T-helper 1 cell (primary cell): Measurements from ENCODE around the gene NEURL1.

Source experiments
- DNase-seq, 5 donors: peaks; one replicate each; pipeline ENCODE4 v3.0.0-alpha.2; 2012 to 2020

The NEURL1 gene

GRCh38 chr10:103610921-103611511 lies 117.5 kb downstream of the NEURL1 start:
- DNase-seq: no peak

- DNase-seq: no peak
Measured at GRCh38 chr10:103612462-103613365, 119.2 kb downstream of the NEURL1 start.

- no peak for DNase-seq
Measured at GRCh38 chr10:103613616-103614015, 120.1 kb downstream of the NEURL1 start.

- no peak for DNase-seq
Measured at GRCh38 chr10:103614306-103615158, 121.0 kb downstream of the NEURL1 start.

GRCh38 chr10:103616705-103617601 lies 123.4 kb downstream of the NEURL1 start:
- DNase-seq: no peak

GRCh38 chr10:103617602-103618385 lies 124.3 kb downstream of the NEURL1 start:
- no peak for DNase-seq

- DNase-seq: no peak
Measured at GRCh38 chr10:103618575-103619423, 125.3 kb downstream of the NEURL1 start.

- DNase-seq: no peak
Measured at GRCh38 chr10:103619424-103620351, 126.2 kb downstream of the NEURL1 start.

GRCh38 chr10:103620352-103620740 lies 126.8 kb downstream of the NEURL1 start:
- DNase-seq: no peak

- no peak for DNase-seq
Measured at GRCh38 chr10:103620891-103621782, 127.6 kb downstream of the NEURL1 start.

GRCh38 chr10:103621783-103622125 lies 128.2 kb downstream of the NEURL1 start:
- no peak for DNase-seq

- no peak for DNase-seq
Measured at GRCh38 chr10:103622286-103622685, 128.8 kb downstream of the NEURL1 start.

- DNase-seq: no peak
Measured at GRCh38 chr10:103622935-103623574, 129.6 kb downstream of the NEURL1 start.

- no peak for DNase-seq
Measured at GRCh38 chr10:103626178-103626577, 132.7 kb downstream of the NEURL1 start.

- no peak for DNase-seq
Measured at GRCh38 chr10:103627111-103627892, 133.8 kb downstream of the NEURL1 start.

- no peak for DNase-seq
Measured at GRCh38 chr10:103627893-103628292, 134.4 kb downstream of the NEURL1 start.

GRCh38 chr10:103629581-103629980 lies 136.1 kb downstream of the NEURL1 start:
- no peak for DNase-seq
